ENCODE results near the gene DNAH17. TPM values are rescaled to one million over a fixed set of nuclear protein-coding genes. Genes with fewer than 3 reads are reported as not detected.

The DNAH17 gene
- total RNA-seq, 2 donors from 2014 or later, result 0.04 TPM; not detected in 1

- DNase-seq (ENCODE audit: low spot score), result no peak
- Histone ChIP-seq H3K9me3 (no peaks in the 10 kb centered on the region), H3K4me3 (no peak overlapping the region), H3K4me1 (no peaks in the 10 kb centered on the region), H3K27ac (no peak overlapping the region), H3K36me3 (no peaks in the 10 kb centered on the region), H3K27me3 (no peaks in the 10 kb centered on the region)
- TF ChIP-seq, protein P1, sequence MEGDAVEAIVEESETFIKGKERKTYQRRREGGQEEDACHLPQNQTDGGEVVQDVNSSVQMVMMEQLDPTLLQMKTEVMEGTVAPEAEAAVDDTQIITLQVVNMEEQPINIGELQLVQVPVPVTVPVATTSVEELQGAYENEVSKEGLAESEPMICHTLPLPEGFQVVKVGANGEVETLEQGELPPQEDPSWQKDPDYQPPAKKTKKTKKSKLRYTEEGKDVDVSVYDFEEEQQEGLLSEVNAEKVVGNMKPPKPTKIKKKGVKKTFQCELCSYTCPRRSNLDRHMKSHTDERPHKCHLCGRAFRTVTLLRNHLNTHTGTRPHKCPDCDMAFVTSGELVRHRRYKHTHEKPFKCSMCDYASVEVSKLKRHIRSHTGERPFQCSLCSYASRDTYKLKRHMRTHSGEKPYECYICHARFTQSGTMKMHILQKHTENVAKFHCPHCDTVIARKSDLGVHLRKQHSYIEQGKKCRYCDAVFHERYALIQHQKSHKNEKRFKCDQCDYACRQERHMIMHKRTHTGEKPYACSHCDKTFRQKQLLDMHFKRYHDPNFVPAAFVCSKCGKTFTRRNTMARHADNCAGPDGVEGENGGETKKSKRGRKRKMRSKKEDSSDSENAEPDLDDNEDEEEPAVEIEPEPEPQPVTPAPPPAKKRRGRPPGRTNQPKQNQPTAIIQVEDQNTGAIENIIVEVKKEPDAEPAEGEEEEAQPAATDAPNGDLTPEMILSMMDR (IDR thresholded peaks at IDR 0.05), result no peak
Observed at GRCh38 chr17:78532922-78533640, 44.1 kb downstream of the DNAH17 start.

- H3K27me3 ChIP-seq, result no peaks in the 10 kb centered on the region
- H3K36me3 ChIP-seq, result no peaks in the 10 kb centered on the region
- H3K4me1 ChIP-seq, result no peaks in the 10 kb centered on the region
- no peak for DNase-seq (ENCODE audit: low spot score)
- H3K27ac ChIP-seq, result no peak overlapping the region
- no peaks in the 10 kb centered on the region for H3K9me3 ChIP-seq
- no peak overlapping the region for H3K4me3 ChIP-seq
- TF ChIP-seq, protein P1 (IDR thresholded peaks at IDR 0.05), result no peak
Observed at GRCh38 chr17:78532311-78532710, 44.9 kb downstream of the DNAH17 start.

DNA sequence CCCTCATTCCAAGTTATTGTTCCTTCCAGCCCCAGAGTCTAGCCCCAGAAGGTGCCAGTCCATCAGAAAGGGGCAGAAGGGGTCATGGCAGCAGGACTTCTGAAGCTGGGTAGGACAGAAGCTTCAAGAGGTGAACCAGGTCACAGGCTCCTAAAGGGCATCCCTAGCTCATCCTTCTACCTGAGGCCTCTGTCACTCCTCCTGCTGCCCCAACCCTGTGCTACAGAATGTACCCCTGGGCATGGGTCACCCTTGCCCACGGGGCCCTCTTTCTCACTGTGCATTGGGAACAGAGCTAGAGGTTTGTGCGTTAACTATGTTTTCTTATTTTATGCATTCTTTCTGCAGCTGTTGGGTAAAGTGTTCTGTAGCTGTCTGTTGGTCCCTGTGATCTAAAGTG lies 46.5 kb downstream of the DNAH17 start:
- H3K27me3 ChIP-seq, result no peaks in the 10 kb centered on the region

DNA sequence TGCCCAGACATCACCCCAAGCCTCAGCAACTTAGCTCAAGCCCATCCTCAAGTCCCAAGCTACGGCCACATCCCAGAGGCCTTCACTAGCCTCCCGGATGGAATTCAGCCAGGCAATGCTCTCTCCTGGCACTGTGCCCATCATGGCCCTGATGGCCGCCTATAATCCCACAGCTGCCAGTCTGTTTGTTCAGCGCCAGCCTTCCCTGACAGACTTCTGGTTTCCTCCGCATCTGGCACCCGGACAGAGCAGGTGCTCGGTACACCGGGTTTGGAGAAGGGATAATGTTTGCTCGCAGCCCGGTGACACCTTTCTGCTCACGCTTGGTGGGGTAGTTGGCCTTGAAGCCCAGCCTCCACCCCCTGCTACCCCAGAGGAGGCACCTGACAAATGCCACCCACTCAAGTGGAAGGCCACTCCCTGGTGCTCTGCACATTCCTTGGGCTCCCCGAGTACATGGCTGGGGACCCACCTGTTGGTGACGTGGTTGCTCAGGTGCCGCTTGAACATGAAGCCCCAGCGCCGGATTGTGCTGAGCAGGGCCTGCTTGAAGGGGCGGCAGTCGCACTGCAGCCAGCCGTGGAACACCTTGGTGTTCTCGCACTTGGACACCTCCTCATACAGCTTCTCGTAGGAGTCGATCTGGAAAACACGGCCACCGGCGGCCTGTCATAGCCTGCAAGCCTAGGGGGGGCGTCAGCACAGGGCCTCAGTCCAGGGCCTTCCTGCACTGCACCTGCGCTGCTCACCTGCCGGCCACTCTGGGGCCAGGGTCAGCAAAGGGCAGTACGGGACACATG lies 47.1 kb downstream of the DNAH17 start:
- Histone ChIP-seq H3K27me3 (no peaks in the 10 kb centered on the region), H3K4me1 (no peaks in the 10 kb centered on the region), H3K9me3 (no peaks in the 10 kb centered on the region), H3K36me3 (no peaks in the 10 kb centered on the region), H3K27ac (no peak overlapping the region), H3K4me3 (no peak overlapping the region)
- TF ChIP-seq, protein P1 (IDR thresholded peaks at IDR 0.05), result no peak
- DNase-seq (ENCODE audit: low spot score), result no peak

More for the DNA sequence above, 46.5 kb downstream of the DNAH17 start:
- no peak overlapping the region for H3K4me3 ChIP-seq
- DNase-seq (ENCODE audit: low spot score), result no peak
- no peaks in the 10 kb centered on the region for H3K36me3 ChIP-seq
- no peak overlapping the region for H3K27ac ChIP-seq
- no peaks in the 10 kb centered on the region for H3K9me3 ChIP-seq
- TF ChIP-seq, protein P1 (IDR thresholded peaks at IDR 0.05), result no peak
- H3K4me1 ChIP-seq, result no peaks in the 10 kb centered on the region

DNA sequence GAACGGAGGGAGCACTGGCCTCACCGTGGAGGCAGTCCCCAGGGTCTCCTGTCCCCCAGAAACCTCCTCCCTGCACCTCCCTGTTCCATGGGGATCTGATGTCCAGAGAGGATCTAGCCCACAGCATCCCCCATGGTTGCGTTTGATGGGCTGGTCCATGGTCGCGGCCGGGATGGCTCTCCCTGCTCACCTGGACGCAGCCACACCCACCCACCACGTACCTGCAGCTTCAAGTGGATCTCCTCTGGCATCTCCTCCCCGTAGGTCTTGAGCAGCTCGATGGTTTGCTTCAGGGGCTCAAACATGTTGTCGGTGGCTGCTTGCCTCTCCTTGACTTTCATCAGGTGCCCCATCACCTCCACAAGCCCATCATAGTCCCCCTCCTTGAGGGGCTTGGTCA lies 47.9 kb downstream of the DNAH17 start:
- H3K27ac ChIP-seq, result no peak overlapping the region
- no peaks in the 10 kb centered on the region for H3K27me3 ChIP-seq
- H3K4me1 ChIP-seq, result no peaks in the 10 kb centered on the region
- TF ChIP-seq, protein P1 (IDR thresholded peaks at IDR 0.05), result no peak
- no peak overlapping the region for H3K4me3 ChIP-seq
- H3K9me3 ChIP-seq, result no peaks in the 10 kb centered on the region
- no peaks in the 10 kb centered on the region for H3K36me3 ChIP-seq
- DNase-seq (ENCODE audit: low spot score), result no peak

Data from right atrium auricular region (tissue), 2 donors.